ENCODE results near the gene C2orf15.

GRCh38 chr2:99101697-99102096, 39.8 kb upstream of the C2orf15 start:
- TF ChIP-seq CTCF (IDR thresholded peaks at IDR 0.05), result peak in 1 of 6 experiments; percentile 18
- no peak for TF ChIP-seq POLR2A (IDR thresholded peaks at IDR 0.05)
